Aorta (tissue), 5 donors: ENCODE data around the gene SUV39H1. TPM values are rescaled to one million over a fixed set of nuclear protein-coding genes. Genes with fewer than 3 reads are reported as not detected.
"Not testable (repeated sequence)": the region's sequence is repeated elsewhere in the genome, so short reads cannot be mapped to it uniquely, and the experiment has no call there.

Experiments used
- ATAC-seq: fragments of 200-7000 bp; cut with Tn5 transposase; one replicate; pipeline ENCODE4 v1.9.1; 2022; ENCODE audit warnings: moderate library complexity; ENCODE audit not compliant: low FRiP score
- DNase-seq, 2 donors: peaks; one replicate each; pipeline ENCODE4 v3.0.0-alpha.2; 2020
- H3K27ac ChIP-seq, 2 donors: one replicate each; pipeline ENCODE4 v1.5.1; 2013; ENCODE audit warnings: low read length in 2 of 2, mild to moderate bottlenecking in 2 of 2, moderate library complexity in 2 of 2, control low read depth in 1 of 2, inconsistent platforms in 1 of 2, low read depth in 1 of 2
- H3K27me3 ChIP-seq, 2 donors: one replicate each; pipeline ENCODE4 v1.6.1; 2013; ENCODE audit warnings: control low read depth in 1 of 2, low read length in 1 of 2, mild to moderate bottlenecking in 1 of 2, moderate library complexity in 1 of 2; ENCODE audit not compliant: insufficient read depth in 2 of 2, control insufficient read depth in 1 of 2
- H3K36me3 ChIP-seq, 2 donors: one replicate each; pipeline ENCODE4 v1.6.1; 2013; ENCODE audit warnings: control low read depth in 1 of 2, low read length in 1 of 2, mild to moderate bottlenecking in 1 of 2; ENCODE audit not compliant: insufficient read depth in 2 of 2, control insufficient read depth in 1 of 2
- H3K4me1 ChIP-seq, 2 donors: one replicate each; pipeline ENCODE4 v1.6.1; 2013; ENCODE audit warnings: low read length in 2 of 2, control low read depth in 1 of 2, mild to moderate bottlenecking in 1 of 2, moderate library complexity in 1 of 2; ENCODE audit not compliant: insufficient read depth in 2 of 2, control insufficient read depth in 1 of 2
- H3K4me3 ChIP-seq, 2 donors: one replicate each; pipeline ENCODE4 v1.5.1; 2013; ENCODE audit warnings: low read length in 2 of 2, control low read depth in 1 of 2, mild to moderate bottlenecking in 1 of 2
- H3K9me3 ChIP-seq: one replicate; pipeline ENCODE4 v1.6.1; 2013; ENCODE audit warnings: mild to moderate bottlenecking, low read length; ENCODE audit not compliant: control insufficient read depth
- WGBS, 2 donors: extraction: QIAGEN DNeasy Blood & Tissue Kit; methylation state at CpG; one replicate each; pipeline ENCODE4 v1.1.7; 2013; 5-methylcytosine and 5-hydroxymethylcytosine counted together
- intact Hi-C, 2 donors: fragments of 100-400 bp; cut with DNase I; formaldehyde crosslinking; loops; one replicate each; pipeline versions ENCODE4 v1.14.2 to v1.15.0; 2022
- long read RNA-seq, 2 donors: library from polyadenylated mRNA; unstranded; transcript quantifications; one replicate each; pipeline ENCODE4 v2.0.0, GENCODE V29; 2020 to 2021
- polyA plus RNA-seq, 2 donors: library from polyadenylated mRNA; stranded (reverse); fragments of 200-250 nt; gene quantifications; one replicate each; pipeline ENCODE4 v1.2.3, GENCODE V29; 2013
- total RNA-seq, 2 donors: library from RNA; stranded (reverse); fragmentation: NEBNext Ultra II Directional; extraction: Animal tissue kit (Norgen Biotek cat#: 25700); gene quantifications; one replicate each; pipeline ENCODE4 v1.2.1, GENCODE V29; 2021
- donor health status: healthy with polysubstance abuse.
- donor health status: Bipolar disorder and iron deficiency.
- donor health status: DM: no; HTN: no; CAD: no.
- donor health status: DM: no; HTN: no; CAD: no.
- donor health status: DM: yes; HTN: yes; CAD: no.

The SUV39H1 gene
- total RNA-seq, result 1 to 10 TPM; 2.6 to 3.0 TPM
- 1 to 10 TPM in 1 of 2 donors, under 1 TPM in 1; 0.88 to 3.2 TPM for polyA plus RNA-seq
- long read RNA-seq, donor 1, transcript SUV39H1-202 (6 exons, 2,871 nt), result major isoform, 9 of 18 reads
- long read RNA-seq, donor 1, partial matches to known transcripts, result 8 of 18 reads
- long read RNA-seq, donor 1, other reads (novel, unspliced or antisense), result 1 of 18 reads
- long read RNA-seq, donor 2, partial matches to known transcripts, result 0 of 4 reads
- long read RNA-seq, donor 2, other reads (novel, unspliced or antisense), result 2 of 4 reads

- Histone ChIP-seq H3K27ac (peak within 1 kb of the TSS in 1 of 2 donors; percentile 99), H3K4me1 (no peaks in the 10 kb centered on the region), H3K4me3 (peak within 1 kb of the TSS; percentile 70 to 82), H3K36me3 (no peaks in the 10 kb centered on the region), H3K9me3 (no peaks in the 10 kb centered on the region), H3K27me3 (no peaks in the 10 kb centered on the region)
- intact Hi-C loops, result loop anchor here in 1 of 2 donors (1.0 kb wide), 1 partner anchor 20 kb away; no protein-coding TSS in a partner anchor
- WGBS, 2 donors, result 0 to 40% methylated on average over 58 to 66 of the region's 66 CpGs
- DNase-seq, result peak; percentile 91 to 95
- peak; percentile 95 for ATAC-seq
Measured at GRCh38 chrX:48696301-48696908, at the start of gene SUV39H1. Gene SUV39H1 (plus strand): TSS chrX:48696734. CDS start chrX:48696785, 51 bp downstream.

- H3K9me3 ChIP-seq, result no peaks in the 10 kb centered on the region
- 9 to 27% methylated on average over 6 of the region's 6 CpGs for WGBS, 2 donors
- ATAC-seq (peak; percentile 46), DNase-seq (no peak)
- H3K36me3 ChIP-seq, result no peaks in the 10 kb centered on the region
- intact Hi-C loops, result no loop called here
- H3K4me3 ChIP-seq, result no peak overlapping the region
- H3K27me3 ChIP-seq, result no peaks in the 10 kb centered on the region
- no peak overlapping the region for H3K27ac ChIP-seq
- no peaks in the 10 kb centered on the region for H3K4me1 ChIP-seq
Measured at GRCh38 chrX:48648336-48648751, 48.2 kb upstream of the SUV39H1 start.

- no peaks in the 10 kb centered on the region for H3K4me1 ChIP-seq
- no peak overlapping the region for H3K27ac ChIP-seq
- H3K27me3 ChIP-seq, result no peaks in the 10 kb centered on the region
- H3K36me3 ChIP-seq, result no peaks in the 10 kb centered on the region
- WGBS, 2 donors, result 79 to 85% methylated on average over 3 of the region's 3 CpGs
- ATAC-seq, result no peak
- no peaks in the 10 kb centered on the region for H3K9me3 ChIP-seq
- DNase-seq, result no peak
- H3K4me3 ChIP-seq, result no peak overlapping the region
- intact Hi-C loops, result no loop called here
Measured at GRCh38 chrX:48649102-48649501, 47.4 kb upstream of the SUV39H1 start.

- ATAC-seq, H3K36me3 ChIP-seq, H3K27ac ChIP-seq, H3K4me3 ChIP-seq, H3K9me3 ChIP-seq, H3K4me1 ChIP-seq, DNase-seq, intact Hi-C loops, H3K27me3 ChIP-seq: not testable (repeated sequence)
- WGBS, 2 donors, result 61 to 66% methylated on average over 5 of the region's 5 CpGs
Measured at GRCh38 chrX:48652055-48652579, 44.4 kb upstream of the SUV39H1 start.

- H3K4me3 ChIP-seq, H3K36me3 ChIP-seq, H3K4me1 ChIP-seq, H3K9me3 ChIP-seq, intact Hi-C loops, H3K27me3 ChIP-seq, DNase-seq, ATAC-seq, H3K27ac ChIP-seq: not testable (repeated sequence)
- 47 to 58% methylated on average over 19 of the region's 19 CpGs for WGBS, 2 donors
Measured at GRCh38 chrX:48654746-48655145, 41.8 kb upstream of the SUV39H1 start.

- ATAC-seq, H3K4me3 ChIP-seq, intact Hi-C loops, H3K27me3 ChIP-seq, H3K27ac ChIP-seq, H3K9me3 ChIP-seq, H3K36me3 ChIP-seq, H3K4me1 ChIP-seq, DNase-seq: not testable (repeated sequence)
- 88 to 94% methylated on average over 29 to 34 of the region's 34 CpGs for WGBS, 2 donors
Measured at GRCh38 chrX:48659686-48660085, 36.8 kb upstream of the SUV39H1 start.

- Histone ChIP-seq H3K9me3 (no peaks in the 10 kb centered on the region), H3K4me1 (no peaks in the 10 kb centered on the region), H3K4me3 (no peak overlapping the region), H3K27me3 (no peaks in the 10 kb centered on the region), H3K27ac (no peak overlapping the region), H3K36me3 (no peaks in the 10 kb centered on the region)
- DNase-seq, result no peak
- intact Hi-C loops, result no loop called here
- WGBS, 2 donors, result 86 to 91% methylated on average over 1 of the region's 1 CpG
- ATAC-seq, result no peak
Measured at GRCh38 chrX:48663241-48663640, 33.3 kb upstream of the SUV39H1 start.

GRCh38 chrX:48664156-48664555, 32.4 kb upstream of the SUV39H1 start:
- ATAC-seq (no peak), DNase-seq (no peak)
- Histone ChIP-seq H3K9me3 (no peaks in the 10 kb centered on the region), H3K27ac (no peak overlapping the region), H3K27me3 (no peaks in the 10 kb centered on the region), H3K36me3 (no peaks in the 10 kb centered on the region), H3K4me1 (no peaks in the 10 kb centered on the region), H3K4me3 (no peak overlapping the region)
- intact Hi-C loops, result no loop called here
- 89 to 90% methylated on average over 1 of the region's 1 CpG for WGBS, 2 donors

- no peak overlapping the region for H3K4me3 ChIP-seq
- no peak overlapping the region for H3K27ac ChIP-seq
- no peaks in the 10 kb centered on the region for H3K9me3 ChIP-seq
- no peaks in the 10 kb centered on the region for H3K27me3 ChIP-seq
- WGBS, 2 donors, result 45 to 54% methylated on average over 2 of the region's 2 CpGs
- DNase-seq, result no peak
- ATAC-seq, result no peak
- H3K36me3 ChIP-seq, result no peaks in the 10 kb centered on the region
- H3K4me1 ChIP-seq, result no peaks in the 10 kb centered on the region
- intact Hi-C loops, result no loop called here
Measured at GRCh38 chrX:48665991-48666390, 30.5 kb upstream of the SUV39H1 start.
